Stimulated activated CD4-positive, alpha-beta T cell treated with anti-CD3 and anti-CD28 coated beads, Interleukin-15, amount 100 ng/mL, for 48 hours (primary cell): ENCODE data around the gene RYK.
"Not testable (repeated sequence)": the region's sequence is repeated elsewhere in the genome, so short reads cannot be mapped to it uniquely, and the experiment has no call there.

Source experiments
- DNase-seq, 2 donors: peaks; one replicate each; pipeline ENCODE4 v3.0.0-alpha.2; 2020; ENCODE audit warnings: low read depth in 2 of 2

RYK gene

DNA sequence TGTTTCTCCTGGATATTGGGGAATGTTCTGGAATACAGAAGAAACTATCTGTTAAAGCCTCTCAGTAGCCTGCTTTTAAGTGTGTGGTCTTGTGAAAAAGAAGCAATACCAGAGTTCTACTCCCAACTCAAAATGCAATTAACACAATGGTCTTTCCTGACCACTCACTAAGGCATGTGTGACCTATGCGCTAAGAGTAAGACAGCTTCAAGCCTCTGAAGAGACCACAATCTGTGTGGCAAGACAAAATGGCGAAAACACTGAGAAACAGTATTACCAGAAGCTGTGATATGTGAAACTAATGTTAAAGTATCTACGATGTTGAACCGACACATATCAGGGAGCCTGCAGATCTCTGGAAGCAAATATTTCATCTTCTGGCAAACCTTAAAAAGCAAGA lies 33.8 kb downstream of the RYK start:
- DNase-seq: no peak

DNA sequence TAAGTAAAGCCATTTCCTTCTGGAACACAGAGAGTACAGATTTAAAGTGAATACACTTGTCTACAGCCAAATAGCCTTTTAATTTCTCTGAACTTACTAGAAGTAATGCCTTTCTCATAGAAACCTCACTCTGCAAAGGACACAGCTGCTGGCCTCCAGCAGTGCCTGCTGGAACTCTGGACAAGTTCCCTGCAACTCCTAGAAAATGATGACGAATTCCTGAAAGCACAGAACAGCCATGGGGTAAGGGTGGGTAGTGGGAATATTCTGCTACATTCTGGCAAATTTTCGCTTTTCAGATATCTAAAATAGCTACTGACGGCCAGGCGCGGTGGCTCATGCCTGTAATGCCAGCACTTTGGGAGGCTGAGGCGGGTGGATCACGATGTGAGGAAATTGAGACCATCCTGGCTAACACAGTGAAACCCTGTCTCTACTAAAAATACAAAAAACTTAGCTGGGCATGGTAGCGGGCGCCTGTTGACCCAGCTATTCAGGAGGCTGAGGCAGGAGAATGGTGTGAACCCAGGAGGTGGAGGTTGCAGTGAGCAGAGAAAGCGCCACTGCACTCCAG lies 34.4 kb downstream of the RYK start:
- no peak for DNase-seq

DNA sequence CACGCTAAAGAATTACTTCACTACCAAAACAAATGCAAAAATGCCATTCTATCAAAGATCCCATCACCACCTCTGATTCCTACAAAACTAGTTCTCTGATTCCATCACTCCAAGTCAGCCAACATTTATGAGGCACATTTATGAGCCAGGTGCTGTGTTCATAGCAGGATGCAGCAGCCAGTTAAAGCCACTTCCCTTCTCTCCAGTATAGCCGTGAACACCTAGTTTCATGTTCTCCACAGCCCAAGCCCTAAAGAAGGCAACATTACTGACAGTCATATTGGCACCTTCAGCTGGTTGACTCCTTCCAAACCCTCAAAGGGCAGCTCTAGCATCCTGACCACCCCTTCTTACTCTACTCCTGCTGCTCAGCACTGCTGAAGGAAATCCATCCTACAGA lies 36.4 kb downstream of the RYK start:
- DNase-seq: no peak

DNA sequence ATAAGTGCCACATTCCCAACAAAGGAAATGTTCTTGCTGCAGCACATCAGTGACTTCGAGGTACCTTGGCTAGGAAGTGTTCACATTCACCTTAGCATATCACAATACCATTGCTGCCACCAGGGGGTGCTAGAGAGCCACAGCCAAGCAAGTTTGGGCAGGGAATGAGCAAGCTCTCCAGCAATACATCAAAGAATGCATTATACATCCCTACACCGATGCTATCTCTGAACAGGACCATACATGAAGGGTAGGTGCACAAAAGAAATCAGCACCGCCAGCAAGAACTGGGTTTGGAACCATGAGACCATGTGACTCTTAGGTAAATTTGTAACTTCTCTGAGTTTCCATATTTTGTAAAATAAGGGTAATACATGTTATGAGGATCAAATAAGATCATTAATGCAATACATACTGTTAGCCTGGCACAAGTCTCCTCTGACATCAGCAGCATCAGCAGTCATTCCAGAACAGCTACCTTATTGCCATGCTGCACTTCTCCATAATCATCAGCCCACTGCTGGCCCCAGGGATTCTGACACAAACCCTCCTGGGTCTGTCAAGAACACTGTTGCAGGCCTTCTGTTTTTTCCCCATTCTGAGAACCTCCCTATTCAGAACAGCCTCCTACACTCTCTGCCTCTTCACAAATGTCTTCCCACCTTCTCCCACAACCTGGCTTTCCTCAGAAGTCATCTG lies 37.5 kb downstream of the RYK start:
- DNase-seq: peak; percentile 72 to 85

DNA sequence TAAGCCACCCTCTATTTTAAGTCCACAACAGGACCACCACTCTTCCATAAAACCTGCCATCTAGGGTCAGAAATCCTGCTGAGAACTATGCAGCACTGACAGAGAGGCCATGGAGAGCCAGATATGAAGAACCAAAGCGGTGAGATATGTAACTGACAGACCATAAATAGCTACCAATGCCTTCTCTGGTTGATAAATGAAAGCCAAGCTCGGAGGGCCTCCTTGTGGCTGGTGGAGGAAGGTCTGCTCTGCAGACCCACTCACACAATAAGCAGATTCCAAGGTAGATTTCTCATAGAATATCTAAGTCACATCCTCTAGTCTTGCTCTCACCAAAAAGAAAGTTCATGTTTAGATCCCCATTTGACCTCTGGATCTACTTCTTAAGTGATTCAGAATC lies 38.9 kb downstream of the RYK start:
- DNase-seq: no peak

DNA sequence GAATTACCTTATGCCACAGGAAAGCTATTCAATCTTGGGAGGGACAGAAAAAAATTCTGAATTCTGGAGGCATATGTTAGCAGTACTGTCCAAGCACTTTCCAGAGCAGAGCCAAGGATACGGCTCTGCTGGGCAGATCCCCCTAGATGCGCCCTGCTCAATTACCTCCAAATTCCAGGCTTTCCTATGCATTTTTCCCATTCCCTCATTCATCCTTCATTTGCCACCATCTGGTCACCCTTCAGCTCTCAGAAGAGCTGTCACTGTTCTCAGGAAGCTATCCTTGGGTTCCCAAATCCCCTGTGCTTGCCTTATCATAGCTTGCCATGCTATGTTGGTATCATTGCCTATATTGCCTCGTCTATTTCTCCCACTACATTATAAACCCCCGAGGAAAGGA lies 45.2 kb downstream of the RYK start:
- DNase-seq: no peak

DNA sequence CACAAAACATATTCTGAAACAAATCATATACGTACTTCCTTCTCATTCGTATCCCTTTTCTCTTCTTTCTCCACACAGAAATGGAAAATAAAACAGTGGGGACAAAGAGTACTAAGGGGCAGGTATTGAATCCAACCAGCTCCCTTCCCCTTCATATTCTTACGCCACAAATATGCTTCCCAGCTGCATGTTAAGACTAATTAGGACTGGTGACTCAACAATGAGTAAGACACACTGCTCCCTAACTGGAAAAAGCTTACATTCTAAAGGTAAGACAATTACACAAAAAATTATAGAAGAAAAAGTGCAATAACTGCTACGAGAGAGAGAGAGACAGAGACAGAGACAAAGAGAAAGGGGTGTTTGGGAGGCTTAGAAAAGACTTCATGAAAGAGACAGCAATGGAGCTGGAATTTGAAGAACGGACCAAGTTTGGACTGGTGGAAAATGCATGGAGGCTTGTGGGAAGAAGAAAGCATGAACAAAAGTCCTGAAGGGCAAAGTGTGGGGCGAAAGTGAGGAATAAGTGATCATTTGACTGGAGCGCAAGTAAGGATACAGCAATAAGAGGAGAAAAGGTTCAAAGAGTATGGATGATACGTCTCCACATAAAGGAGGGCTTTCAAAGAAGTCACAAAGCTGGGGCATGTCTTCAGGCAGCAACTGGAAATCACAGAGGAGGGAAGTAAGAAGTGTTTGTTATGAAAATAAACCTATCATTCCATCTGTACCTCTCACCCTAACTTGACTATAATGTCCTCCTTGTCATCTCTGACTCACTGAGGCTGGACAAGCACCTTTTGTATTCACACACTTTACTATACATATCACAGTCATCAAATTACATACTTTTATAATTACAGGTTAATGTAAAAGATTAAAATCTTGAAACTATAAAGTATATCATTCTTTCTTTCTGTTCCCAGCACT lies 49.2 kb downstream of the RYK start:
- no peak for DNase-seq

DNA sequence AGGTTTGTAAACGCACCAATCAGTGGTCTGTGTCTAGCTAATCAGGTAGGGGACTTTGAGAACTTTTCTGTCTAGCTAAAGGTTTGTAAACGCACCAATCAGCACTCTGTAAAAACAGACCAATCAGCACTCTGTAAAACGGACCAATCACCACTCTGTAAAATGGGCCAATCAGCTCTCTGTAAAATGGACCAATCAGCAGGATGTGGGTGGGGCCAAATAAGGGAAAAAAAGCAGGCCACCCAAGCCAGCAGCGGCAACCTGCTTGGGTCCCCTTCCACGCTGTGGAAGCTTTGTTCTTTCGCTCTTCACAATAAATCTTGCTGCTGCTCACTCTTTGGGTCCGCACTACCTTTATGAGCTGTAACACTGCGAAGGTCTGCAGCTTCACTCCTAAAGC lies 50.8 kb downstream of the RYK start:
- not testable (repeated sequence) for DNase-seq

DNA sequence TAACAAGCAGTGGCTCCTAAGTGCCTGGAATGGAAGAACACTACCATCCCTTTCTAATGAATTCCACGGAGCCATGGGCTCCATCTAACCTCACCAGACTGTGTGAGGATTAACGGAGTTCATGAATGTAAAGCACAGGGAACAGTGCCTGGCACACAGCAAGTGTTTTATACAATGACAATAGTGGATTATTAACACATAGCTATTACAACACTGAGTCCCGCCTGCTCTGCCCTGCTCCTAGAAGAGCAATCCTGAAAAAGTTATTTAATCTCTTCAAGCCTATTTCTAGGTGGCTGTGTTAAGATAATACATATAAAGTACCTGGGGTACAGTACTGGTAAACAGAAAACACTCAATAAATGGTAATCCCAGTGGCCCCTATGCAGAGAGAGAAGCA lies 51.4 kb downstream of the RYK start:
- no peak for DNase-seq

DNA sequence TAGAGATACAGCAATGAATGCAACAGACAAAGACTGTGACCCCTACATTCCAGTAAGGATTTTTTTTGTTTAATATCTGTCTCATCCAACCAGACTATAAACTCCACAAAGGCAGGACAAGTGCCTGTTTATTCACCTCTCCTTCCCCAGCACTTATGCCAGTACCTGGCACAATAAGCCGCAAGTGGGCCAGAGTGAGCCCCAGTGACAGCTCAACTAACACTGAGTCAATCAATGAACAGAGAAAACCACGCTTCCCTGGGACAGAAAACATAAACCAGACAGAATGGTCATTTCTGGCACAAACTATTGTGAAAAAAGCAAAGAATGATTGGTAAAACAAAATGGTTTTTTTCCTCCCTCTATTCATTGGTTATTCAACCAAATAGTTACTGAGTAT lies 52.2 kb downstream of the RYK start:
- DNase-seq: no peak

DNA sequence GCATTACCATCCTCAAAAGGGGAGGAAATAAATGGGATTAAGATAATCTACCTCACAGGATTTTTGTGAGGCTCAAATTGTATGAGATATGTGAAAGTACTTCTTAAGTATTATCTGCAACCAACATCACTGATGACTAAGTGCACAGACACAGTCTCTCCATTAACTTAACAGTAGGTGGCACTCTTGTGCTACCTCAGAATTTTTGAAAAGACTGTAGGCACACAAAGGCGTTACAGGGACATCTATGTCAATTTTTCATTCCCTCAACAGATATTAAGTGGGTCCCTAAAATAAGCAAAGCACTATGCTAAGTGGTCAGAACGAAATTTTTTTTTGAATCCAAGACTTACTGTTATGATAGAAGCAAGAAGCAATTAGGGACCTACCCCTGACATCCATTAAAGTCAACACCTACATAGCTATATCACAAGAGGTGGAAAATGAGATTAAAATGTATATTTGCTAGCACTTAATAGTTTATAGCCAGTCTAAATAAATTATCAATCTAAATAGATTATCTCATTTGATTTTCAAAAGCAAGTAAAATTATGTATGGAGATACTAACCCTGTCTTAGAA lies 52.9 kb downstream of the RYK start:
- DNase-seq: no peak

DNA sequence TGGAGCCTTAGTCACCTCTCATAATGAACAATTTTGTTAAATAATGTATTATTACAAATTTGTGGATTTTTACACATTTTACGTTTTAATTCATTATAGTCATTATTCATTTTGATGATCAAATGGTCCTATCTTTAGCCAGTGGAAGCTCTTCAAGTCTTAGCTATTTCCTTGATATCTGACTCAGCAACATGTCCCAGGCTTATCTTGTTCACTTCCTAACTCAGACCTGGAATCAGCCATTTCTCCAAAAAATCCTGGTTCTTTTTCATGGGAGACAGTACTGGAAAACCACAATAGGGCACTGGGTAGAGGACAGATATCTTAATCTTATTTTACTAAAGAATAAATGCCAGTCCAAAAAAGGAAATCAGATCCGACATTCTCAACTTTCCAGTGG lies 56.4 kb downstream of the RYK start:
- DNase-seq: no peak

DNA sequence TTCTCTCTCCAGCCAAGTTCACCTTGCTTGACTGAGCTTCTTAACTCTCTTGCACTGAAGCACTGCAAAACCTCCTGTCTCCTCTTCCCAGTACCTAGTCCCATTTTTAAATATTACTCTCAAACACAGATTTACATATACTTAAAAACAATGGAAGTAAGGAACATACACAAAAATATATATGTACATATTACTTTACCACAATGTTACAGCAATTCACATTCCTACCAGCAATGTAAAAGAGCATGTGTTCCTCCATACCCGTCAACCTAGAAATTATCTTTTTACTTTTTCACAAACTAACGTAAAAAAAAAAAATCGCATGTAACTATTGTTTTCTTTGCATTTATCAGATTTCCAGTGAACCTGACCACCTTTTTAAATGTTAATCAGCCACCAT lies 60.4 kb downstream of the RYK start:
- DNase-seq: no peak

DNA sequence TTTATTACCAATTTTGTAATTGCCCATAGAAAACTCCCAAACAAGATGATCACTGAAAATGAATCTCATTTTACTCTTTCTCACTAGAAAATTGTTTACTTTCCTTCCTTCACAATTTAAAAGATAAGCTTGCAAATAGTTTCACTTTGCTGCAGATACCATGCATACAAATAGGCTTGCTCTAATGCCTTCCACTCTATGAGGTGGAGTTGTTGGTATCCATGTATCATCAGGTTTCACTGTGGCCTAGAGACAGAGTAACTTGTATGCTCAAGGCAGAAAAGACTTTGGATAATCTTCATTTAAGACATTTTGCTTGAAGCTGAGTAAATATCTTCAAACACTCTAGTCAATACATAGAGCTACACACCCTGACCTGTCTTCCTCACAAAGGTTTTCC lies 60.8 kb downstream of the RYK start:
- no peak for DNase-seq

DNA sequence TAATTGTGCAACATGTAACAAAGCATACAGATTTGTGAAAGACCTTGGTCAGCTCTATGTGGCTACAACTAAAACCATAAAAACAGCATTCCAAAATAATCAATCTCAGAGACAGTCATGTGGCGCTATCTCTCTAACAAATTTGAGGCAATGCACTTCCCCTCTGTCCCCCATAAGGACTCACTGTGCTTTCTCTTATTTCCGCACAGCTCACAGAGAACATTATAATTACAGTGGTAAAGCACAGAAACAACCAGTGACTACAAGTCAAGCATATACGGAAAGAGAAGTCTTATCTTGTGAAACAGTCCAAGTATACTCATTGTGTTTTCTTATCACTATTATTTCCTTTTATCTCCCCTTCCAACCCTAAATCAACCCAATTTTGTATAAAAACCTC lies 64.3 kb downstream of the RYK start:
- no peak for DNase-seq

DNA sequence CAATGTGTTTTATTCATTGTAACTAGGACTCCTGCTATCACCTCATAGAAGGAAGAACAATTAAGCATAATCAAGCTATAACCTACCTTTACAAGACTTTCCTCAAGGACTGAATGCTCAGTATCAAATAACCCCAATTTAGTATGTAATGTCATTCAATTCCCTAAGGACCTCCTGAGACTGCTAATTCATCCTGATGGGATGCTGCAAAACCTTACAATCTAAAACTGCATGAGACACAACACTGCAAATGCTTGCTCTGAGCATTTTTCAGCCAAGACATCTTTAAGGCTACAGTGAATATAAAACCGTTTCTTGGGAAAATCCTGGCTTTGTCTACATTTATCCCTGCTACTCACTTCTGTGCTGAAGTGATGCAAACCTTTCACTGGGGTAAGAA lies 69.9 kb downstream of the RYK start:
- no peak for DNase-seq

DNA sequence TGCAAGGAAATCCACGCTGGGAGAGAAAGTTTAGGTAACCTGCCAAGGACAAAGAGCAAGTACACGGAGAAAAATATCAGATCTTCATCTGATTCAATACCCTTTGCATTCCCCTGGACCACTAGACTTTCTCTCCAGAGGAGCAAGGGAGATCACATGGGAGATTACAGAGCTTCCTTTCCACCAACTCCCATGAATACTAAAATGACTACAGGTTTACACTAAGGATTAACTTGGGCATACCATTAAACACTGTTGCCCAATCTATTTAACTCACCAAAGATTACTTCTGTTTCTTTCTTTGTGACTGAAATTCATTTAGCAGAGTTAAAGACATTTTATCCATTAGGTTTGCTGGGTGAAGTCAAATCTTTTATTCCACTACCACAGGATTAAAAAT lies 71.2 kb downstream of the RYK start:
- no peak for DNase-seq

DNA sequence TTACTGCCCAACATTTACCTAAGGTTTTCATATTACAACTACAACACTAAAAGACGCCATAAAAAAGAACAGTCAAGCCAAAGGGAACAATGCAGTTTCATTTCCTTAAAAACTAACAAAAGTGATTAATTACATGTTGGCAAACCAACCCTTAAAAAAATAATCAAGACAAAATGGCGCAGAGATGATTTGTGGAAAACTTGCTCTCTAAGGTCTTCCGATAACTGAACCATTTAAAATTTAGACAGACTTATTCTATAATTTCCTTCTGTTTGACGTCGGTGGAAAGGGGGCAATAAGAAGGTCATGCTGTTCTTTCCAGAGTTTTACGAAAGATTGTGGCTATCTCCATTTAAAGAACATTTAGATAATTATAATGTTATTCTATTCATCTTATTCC lies 87.6 kb downstream of the RYK start:
- no peak for DNase-seq

DNA sequence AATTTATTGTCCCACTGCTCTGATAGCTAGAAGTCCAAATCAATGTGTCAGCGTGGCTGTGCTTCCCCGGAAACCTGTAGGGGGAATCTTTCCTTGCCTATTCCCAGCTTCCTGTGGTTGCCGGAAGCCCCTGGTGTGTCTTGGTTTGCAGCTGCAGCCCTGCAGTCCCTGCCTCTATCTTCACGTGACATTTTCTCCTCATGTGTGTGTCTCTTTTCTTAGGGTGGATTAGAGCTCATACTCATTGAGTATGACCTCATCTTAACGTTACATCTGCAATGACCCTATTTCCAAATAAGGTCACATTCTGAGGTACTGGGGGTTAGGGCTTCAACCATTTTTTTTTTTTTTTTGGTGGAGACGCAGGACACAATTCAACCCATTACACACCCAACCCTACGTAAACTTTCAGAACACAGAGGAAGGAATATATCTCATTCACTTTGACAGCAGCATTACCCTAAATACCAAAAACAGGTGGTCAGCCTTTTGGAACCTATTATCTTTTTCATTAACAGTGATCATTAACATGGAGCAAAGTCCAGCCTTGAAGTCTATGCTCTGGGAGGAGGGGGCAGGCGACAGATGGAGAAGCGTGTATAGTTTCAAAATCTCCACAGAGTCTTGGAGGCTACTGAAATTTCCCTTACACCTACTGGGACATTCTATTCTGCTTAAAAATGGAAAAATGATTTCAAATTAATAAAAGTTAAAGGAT lies 88.6 kb downstream of the RYK start:
- no peak for DNase-seq

DNA sequence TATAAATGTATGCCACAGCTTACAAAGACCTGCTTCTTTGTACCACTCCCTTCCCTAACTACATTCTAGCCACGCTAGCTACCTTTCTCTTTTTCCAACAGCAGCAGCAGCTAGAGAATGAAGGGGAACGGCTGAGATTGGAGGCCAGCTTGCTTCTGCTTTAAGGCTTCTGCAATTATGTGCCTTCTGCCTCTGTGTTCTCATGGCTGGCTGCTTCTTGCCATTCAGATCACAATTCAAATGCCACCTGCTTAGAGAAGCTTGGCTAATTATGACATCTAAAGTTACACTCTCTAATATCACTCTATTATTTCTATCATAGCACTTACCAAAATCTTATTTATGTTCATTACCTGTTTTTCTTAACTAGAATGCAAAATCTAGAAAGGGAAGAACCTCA lies 95.2 kb downstream of the RYK start:
- no peak for DNase-seq

DNA sequence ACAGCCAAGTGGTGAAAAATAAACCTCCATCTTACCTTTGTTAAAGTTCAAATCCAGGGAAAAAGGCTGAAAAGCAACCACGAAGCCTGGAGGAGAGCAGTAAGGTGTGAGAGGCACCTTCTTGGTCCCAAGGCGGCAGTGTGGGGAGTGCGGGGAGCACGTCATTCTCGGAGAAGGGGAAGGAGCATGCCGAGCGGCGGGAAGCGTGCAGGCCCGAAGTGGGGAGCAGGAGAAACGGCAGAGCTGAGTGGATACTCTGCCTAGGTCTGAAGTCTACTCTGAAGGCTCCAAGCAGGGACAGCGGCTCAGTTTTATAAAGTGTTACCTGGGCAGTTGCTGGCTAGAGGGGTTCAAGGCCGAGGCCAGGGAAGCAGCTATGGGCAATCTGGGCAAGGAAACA lies 96.9 kb downstream of the RYK start:
- no peak for DNase-seq

DNA sequence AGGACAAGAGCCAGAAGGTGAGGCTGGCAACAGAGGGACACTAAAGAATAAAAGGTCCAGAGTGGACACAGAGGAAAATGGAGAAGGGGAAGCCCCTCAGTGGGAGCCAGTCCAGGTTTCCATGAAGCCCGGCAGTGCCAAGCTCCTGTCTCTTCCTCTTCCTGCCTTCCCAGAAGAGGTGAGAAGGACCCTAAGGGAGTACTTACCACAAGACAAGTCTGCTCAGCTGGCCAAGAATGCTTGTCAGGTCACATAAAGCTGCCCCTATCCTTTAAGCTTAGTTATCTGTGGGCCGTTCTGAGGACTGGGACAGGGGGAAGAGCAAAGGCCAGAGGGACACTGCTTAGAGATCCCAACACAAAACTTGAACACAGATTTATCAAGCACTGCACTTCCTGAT lies 100.2 kb downstream of the RYK start:
- DNase-seq: no peak
